Body of pancreas (tissue), 4 donors: ENCODE results near the gene ERC2.

Experiments
- POLR2A ChIP-seq, 3 donors: fragments of 450-650 bp; IDR thresholded peaks; one replicate each; pipeline ENCODE4 v1.6.1; 2016; ENCODE audit warnings: antibody characterized with exemption in 3 of 3, mild to moderate bottlenecking in 2 of 3
- TF ChIP-seq, protein P1 (sequence below), 7 experiments: fragments of 450-650 bp in 4 of 7; fragments of 200-600 bp in 3 of 7; sonication (generic) in 3 of 7; IDR thresholded peaks; one replicate each; pipeline ENCODE4 v1.5.1; 2016 to 2019; ENCODE audit warnings: antibody characterized with exemption in 7 of 7

DNA sequence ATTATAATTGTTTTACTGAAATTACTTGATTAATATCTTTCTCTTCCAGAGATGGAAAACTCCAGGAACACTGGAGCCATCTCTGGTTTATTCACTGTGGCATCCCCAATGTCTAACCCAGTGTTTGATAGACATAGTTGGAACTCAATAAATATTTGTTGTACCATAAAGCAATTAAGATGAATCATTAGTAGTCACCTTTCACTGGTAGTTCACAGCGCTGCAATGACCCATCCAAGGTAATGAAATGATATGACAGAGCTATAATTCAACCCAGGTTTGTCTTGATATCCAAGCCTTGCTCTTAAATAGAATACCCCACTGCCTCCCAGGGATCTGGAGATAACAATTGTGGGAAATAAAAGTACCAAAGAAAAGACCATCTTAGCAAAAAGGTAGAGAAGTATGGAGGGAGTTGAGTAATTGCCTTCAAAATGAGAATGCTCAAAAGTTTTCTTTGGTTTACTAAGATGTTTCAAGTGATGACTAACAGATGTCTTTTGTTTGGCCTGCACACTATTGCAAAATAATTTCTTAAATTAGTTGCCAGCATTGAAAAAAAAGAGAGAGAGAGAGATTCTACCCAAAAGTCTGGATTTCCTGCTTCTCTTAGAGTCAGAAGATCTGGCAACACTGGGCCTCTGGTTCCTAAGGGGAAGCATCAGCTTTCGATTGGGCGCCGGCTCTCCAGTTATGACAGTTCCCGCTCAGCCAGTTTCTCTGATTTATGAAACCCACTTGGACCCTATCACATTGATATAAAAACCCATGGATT, 348.5 kb downstream of the ERC2 start:
- TF ChIP-seq, protein P1, sequence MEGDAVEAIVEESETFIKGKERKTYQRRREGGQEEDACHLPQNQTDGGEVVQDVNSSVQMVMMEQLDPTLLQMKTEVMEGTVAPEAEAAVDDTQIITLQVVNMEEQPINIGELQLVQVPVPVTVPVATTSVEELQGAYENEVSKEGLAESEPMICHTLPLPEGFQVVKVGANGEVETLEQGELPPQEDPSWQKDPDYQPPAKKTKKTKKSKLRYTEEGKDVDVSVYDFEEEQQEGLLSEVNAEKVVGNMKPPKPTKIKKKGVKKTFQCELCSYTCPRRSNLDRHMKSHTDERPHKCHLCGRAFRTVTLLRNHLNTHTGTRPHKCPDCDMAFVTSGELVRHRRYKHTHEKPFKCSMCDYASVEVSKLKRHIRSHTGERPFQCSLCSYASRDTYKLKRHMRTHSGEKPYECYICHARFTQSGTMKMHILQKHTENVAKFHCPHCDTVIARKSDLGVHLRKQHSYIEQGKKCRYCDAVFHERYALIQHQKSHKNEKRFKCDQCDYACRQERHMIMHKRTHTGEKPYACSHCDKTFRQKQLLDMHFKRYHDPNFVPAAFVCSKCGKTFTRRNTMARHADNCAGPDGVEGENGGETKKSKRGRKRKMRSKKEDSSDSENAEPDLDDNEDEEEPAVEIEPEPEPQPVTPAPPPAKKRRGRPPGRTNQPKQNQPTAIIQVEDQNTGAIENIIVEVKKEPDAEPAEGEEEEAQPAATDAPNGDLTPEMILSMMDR (IDR thresholded peaks at IDR 0.05) = no peak
- no peak for TF ChIP-seq POLR2A (IDR thresholded peaks at IDR 0.05)
